Measurements from ENCODE around the gene NDUFB4.
"Not testable (repeated sequence)": the region's sequence is repeated elsewhere in the genome, so short reads cannot be mapped to it uniquely, and the experiment has no call there.

The NDUFB4 gene

DNA sequence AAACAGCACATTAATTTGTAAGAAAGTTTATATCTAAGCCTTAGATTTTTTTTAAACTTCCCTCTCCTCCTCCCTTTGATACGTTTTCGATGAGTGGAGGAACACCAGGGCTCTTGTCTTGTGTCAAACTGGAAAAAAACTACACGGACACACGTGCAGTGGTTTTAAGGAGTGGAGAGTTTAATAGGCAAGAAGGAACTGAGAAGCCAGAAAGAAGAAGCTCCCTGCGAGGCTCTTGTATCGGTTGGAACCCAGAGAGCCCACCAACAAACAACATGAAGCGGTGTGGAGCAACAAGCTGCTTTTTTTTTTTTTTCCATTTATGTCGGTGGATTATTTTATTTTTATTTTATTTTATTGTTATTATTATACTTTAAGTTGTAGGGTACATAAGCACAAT is 18.6 kb downstream of the NDUFB4 start:
- no peaks in the 10 kb centered on the region for H3K9me3 ChIP-seq (ENCODE audit: insufficient read depth, low read depth, low read length)
- no peaks in the 10 kb centered on the region for H3K27me3 ChIP-seq (ENCODE audit: insufficient read depth, low read length, poor library complexity, severe bottlenecking)
- peaks cover 4% of the 10 kb centered on the region for H3K4me1 ChIP-seq (ENCODE audit: insufficient read depth, low read length, poor library complexity, severe bottlenecking)
- TF ChIP-seq EZH2phosphoT487 (IDR thresholded peaks at IDR 0.05; ENCODE audit: borderline replicate concordance) (no peak), CTCF (conservative IDR thresholded peaks at IDR 0.05; ENCODE audit: low read length) (no peak)
- H3K36me3 ChIP-seq (ENCODE audit: insufficient read depth, low read length): no peaks in the 10 kb centered on the region
- no peak overlapping the region for H2AFZ ChIP-seq (ENCODE audit: low read length)
- no peaks in the 10 kb centered on the region for H4K20me1 ChIP-seq (ENCODE audit: insufficient read depth, low read length, poor library complexity, severe bottlenecking)
- no peaks in the 10 kb centered on the region for H3K9me2 ChIP-seq (replicated peaks; ENCODE audit: low read depth, low read length)
- H3K4me3 ChIP-seq (ENCODE audit: low read length, poor library complexity, severe bottlenecking): no peak overlapping the region
- H3K79me2 ChIP-seq (ENCODE audit: insufficient read depth, low read length): no peaks in the 10 kb centered on the region
- H3F3A ChIP-seq (ENCODE audit: low read depth): no peaks in the 10 kb centered on the region
- H3K9ac ChIP-seq (ENCODE audit: low read depth, low read length, poor library complexity, severe bottlenecking): no peak overlapping the region
- H3K4me2 ChIP-seq (ENCODE audit: low read depth, low read length, poor library complexity, severe bottlenecking): no peak overlapping the region

- no peaks in the 10 kb centered on the region for H3K9me2 ChIP-seq (replicated peaks; ENCODE audit: low read depth, low read length)
- no peak overlapping the region for H3K4me3 ChIP-seq (ENCODE audit: low read length, poor library complexity, severe bottlenecking)
- peaks cover 4% of the 10 kb centered on the region for H3K4me1 ChIP-seq (ENCODE audit: insufficient read depth, low read length, poor library complexity, severe bottlenecking)
- TF ChIP-seq CTCF (conservative IDR thresholded peaks at IDR 0.05; ENCODE audit: low read length) (no peak), EZH2phosphoT487 (IDR thresholded peaks at IDR 0.05; ENCODE audit: borderline replicate concordance) (no peak)
- peak overlapping the region; percentile 61; the same call in 1 of the 2 replicates for H2AFZ ChIP-seq (ENCODE audit: low read length)
- H3K9ac ChIP-seq (ENCODE audit: low read depth, low read length, poor library complexity, severe bottlenecking): no peak overlapping the region
- no peak overlapping the region for H3K4me2 ChIP-seq (ENCODE audit: low read depth, low read length, poor library complexity, severe bottlenecking)
- no peaks in the 10 kb centered on the region for H3K36me3 ChIP-seq (ENCODE audit: insufficient read depth, low read length)
- H3F3A ChIP-seq (ENCODE audit: low read depth): no peaks in the 10 kb centered on the region
- no peaks in the 10 kb centered on the region for H3K79me2 ChIP-seq (ENCODE audit: insufficient read depth, low read length)
- H3K27me3 ChIP-seq (ENCODE audit: insufficient read depth, low read length, poor library complexity, severe bottlenecking): no peaks in the 10 kb centered on the region
- H3K9me3 ChIP-seq (ENCODE audit: insufficient read depth, low read depth, low read length): no peaks in the 10 kb centered on the region
- no peaks in the 10 kb centered on the region for H4K20me1 ChIP-seq (ENCODE audit: insufficient read depth, low read length, poor library complexity, severe bottlenecking)
Observed at GRCh38 chr3:120615847-120616609, 19.9 kb downstream of the NDUFB4 start.

GRCh38 chr3:120616745-120617144 is 20.6 kb downstream of the NDUFB4 start:
- not testable (repeated sequence) for H2AFZ ChIP-seq (ENCODE audit: low read length); H3K4me2 ChIP-seq (ENCODE audit: low read depth, low read length, poor library complexity, severe bottlenecking); H3F3A ChIP-seq (ENCODE audit: low read depth); H3K9me2 ChIP-seq (replicated peaks; ENCODE audit: low read depth, low read length); H3K4me1 ChIP-seq (ENCODE audit: insufficient read depth, low read length, poor library complexity, severe bottlenecking); H3K9ac ChIP-seq (ENCODE audit: low read depth, low read length, poor library complexity, severe bottlenecking); H3K36me3 ChIP-seq (ENCODE audit: insufficient read depth, low read length); H3K79me2 ChIP-seq (ENCODE audit: insufficient read depth, low read length); H3K27me3 ChIP-seq (ENCODE audit: insufficient read depth, low read length, poor library complexity, severe bottlenecking); H3K4me3 ChIP-seq (ENCODE audit: low read length, poor library complexity, severe bottlenecking); H4K20me1 ChIP-seq (ENCODE audit: insufficient read depth, low read length, poor library complexity, severe bottlenecking); H3K9me3 ChIP-seq (ENCODE audit: insufficient read depth, low read depth, low read length)

DNA sequence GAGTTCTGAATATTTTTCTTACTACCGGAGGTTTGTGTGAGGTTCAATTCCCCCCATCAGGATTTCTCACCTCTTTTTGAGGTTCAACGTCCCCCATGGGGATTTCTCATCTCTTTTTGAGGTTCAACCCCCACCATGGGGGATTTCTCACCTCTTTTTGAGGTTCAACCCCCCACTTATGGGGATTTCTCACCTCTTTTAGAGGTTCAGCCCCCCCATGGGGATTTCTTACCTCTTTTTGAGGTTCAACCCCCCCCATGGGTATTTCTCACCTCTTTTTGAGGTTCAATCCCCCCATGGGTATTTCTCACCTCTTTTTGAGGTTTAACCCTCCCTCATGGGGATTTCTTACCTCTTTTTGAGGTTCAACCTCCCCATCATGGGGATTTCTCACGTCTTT is 26.3 kb downstream of the NDUFB4 start:
- no peak for TF ChIP-seq CTCF (conservative IDR thresholded peaks at IDR 0.05; ENCODE audit: low read length)
- TF ChIP-seq EZH2phosphoT487 (IDR thresholded peaks at IDR 0.05; ENCODE audit: borderline replicate concordance): no peak
- H4K20me1 ChIP-seq (ENCODE audit: insufficient read depth, low read length, poor library complexity, severe bottlenecking): no peaks in the 10 kb centered on the region

More for the DNA sequence above, 26.3 kb downstream of the NDUFB4 start:
- no peak overlapping the region for H3K9ac ChIP-seq (ENCODE audit: low read depth, low read length, poor library complexity, severe bottlenecking)
- H3K9me2 ChIP-seq (replicated peaks; ENCODE audit: low read depth, low read length): no peaks in the 10 kb centered on the region; the same call in 1 of the 2 replicates
- H2AFZ ChIP-seq (ENCODE audit: low read length): no peak overlapping the region
- no peak overlapping the region for H3K4me2 ChIP-seq (ENCODE audit: low read depth, low read length, poor library complexity, severe bottlenecking)
- H3K9me3 ChIP-seq (ENCODE audit: insufficient read depth, low read depth, low read length): peaks cover 13% of the 10 kb centered on the region; the same call in 1 of the 2 replicates
- no peaks in the 10 kb centered on the region for H3K79me2 ChIP-seq (ENCODE audit: insufficient read depth, low read length)
- H3K27me3 ChIP-seq (ENCODE audit: insufficient read depth, low read length, poor library complexity, severe bottlenecking): no peaks in the 10 kb centered on the region
- H3K4me1 ChIP-seq (ENCODE audit: insufficient read depth, low read length, poor library complexity, severe bottlenecking): no peaks in the 10 kb centered on the region
- no peaks in the 10 kb centered on the region for H3F3A ChIP-seq (ENCODE audit: low read depth)
- no peak overlapping the region for H3K4me3 ChIP-seq (ENCODE audit: low read length, poor library complexity, severe bottlenecking)
- no peaks in the 10 kb centered on the region for H3K36me3 ChIP-seq (ENCODE audit: insufficient read depth, low read length)
